GM18499 (cell line): Measurements from ENCODE around the gene ADGRA1.
"Not testable (repeated sequence)": the region's sequence is repeated elsewhere in the genome, so short reads cannot be mapped to it uniquely, and the experiment has no call there.

ENCODE experiments used
- ATAC-seq: cut with Tn5 transposase; IDR thresholded peaks from one replicate; pipeline ENCODE4 v1.9.1; 2021; ENCODE audit warnings: moderate number of reproducible peaks; ENCODE audit not compliant: insufficient read depth, unreplicated experiment

The ADGRA1 gene

GRCh38 chr10:133126431-133127290, 38.9 kb downstream of the ADGRA1 start:
- ATAC-seq, result no peak

DNA sequence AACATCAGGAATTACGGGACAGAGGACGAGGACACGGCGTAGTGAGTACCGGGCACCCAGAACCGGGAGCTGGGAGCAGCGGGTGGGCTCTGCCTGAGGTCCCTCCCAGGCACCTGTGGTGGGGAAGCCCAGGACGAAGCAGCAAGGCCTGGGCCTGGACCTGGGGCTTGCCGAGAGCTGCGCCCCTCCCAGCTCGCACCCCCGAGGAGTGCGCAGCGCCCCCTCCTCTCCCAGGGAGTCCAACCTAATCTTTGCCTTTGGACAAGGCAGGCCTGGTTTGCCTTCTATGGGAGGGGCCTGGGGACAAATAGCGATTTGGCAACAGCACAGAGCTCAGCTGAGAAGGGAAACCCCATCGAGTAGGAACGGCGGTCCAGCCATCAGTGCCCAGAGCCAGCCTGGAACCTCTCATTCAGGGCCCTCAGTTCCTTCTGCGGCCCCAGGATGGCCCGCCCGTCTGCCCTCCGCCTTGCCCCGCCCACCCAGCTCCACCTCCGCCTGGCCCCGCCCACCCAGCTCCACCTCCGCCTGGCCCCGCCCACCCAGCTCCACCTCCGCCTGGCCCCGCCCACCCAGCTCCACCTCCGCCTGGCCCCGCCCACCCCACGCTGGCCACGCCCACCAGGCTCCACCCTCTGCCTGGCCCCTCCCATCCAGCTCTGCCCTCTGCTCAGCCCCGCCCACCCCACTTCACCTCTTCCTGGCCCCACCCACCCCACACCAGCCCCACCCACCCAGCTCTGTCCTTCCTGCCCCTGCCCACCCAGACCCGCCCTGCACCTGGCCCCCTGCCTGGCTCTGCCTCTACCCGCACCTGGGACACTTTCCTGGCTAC, 39.8 kb downstream of the ADGRA1 start:
- no peak for ATAC-seq

- no peak for ATAC-seq
Measured at GRCh38 chr10:133128126-133129070, 40.7 kb downstream of the ADGRA1 start.

DNA sequence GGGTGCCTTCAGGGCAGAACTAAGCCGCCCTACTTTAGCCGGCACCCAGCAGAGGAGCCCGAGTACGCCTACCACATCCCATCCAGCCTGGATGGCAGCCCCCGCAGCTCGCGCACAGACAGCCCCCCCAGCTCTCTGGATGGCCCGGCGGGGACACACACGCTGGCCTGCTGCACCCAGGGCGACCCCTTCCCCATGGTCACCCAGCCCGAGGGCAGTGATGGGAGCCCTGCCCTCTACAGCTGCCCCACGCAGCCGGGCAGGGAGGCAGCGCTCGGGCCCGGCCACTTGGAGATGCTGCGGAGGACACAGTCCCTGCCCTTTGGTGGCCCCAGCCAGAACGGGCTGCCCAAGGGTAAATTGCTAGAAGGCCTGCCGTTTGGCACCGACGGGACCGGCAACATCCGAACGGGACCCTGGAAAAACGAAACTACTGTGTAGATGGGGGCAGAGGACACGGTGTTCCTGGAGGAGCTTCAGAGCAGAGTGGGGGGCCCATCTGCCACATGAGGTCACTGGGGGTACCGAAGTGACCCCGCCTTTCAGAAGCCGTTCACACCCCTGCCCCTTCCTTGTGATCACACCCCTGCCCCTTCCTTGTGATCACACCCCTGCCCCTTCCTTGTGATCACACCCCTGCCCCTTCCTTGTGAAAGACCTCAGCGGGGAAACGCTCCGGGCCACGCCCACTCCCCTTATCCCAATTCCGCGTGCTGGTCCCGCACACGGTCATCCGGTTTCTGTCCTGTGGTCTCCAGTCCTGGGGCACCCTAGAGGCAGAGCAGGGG, 41.5 kb downstream of the ADGRA1 start:
- ATAC-seq, result no peak

DNA sequence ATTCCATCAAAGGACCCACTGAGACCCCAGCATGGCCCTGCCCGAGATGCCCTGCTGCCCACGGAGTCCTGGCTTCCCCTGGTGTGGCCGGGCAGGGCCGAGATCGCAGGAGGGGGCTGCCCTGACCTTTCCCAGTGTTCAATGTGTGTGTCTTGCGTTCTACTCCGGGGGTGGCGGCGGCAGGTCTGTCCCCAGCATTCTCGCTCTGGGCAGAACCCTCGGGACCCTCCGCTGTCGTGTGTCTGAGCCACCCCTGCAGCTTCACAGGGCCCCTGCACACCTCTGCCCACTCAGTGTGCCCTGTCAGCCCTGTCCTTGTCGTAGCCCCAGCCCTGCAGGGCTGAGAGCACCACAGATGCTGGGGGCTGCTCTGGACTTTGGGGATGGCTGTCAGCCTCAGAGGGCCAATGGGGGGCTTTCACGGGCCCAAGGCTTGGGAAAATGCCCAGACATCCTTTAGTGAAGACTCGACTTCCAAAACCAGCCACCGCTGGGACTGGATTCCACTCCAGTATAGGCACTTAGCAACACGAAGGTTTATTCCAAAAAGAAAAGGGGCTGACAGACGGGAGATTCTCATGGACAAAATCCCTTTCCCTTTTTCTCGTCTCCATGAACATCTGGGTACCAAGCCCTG, 42.3 kb downstream of the ADGRA1 start:
- ATAC-seq, result no peak

- no peak for ATAC-seq
Measured at GRCh38 chr10:133130602-133131001, 42.9 kb downstream of the ADGRA1 start.

DNA sequence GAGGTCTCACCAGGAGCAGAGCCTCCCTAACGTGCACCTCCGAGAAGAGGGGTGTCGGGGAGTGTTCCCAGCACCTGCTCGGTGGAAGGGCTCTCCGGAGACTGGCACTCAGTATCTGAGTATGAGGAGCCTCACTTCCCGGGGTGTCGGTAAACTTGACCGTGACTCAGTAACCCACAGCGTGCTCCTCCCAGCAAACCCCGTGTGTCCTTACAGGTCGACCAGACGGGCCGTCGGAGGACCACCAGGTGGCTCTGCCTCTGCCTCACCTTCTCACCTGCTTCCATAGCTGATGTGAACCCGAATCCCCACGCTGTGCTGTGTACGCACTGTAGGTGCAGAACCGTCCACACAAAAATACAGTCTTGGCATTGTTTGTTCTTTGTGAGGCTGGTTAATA, 43.3 kb downstream of the ADGRA1 start:
- no peak for ATAC-seq

DNA sequence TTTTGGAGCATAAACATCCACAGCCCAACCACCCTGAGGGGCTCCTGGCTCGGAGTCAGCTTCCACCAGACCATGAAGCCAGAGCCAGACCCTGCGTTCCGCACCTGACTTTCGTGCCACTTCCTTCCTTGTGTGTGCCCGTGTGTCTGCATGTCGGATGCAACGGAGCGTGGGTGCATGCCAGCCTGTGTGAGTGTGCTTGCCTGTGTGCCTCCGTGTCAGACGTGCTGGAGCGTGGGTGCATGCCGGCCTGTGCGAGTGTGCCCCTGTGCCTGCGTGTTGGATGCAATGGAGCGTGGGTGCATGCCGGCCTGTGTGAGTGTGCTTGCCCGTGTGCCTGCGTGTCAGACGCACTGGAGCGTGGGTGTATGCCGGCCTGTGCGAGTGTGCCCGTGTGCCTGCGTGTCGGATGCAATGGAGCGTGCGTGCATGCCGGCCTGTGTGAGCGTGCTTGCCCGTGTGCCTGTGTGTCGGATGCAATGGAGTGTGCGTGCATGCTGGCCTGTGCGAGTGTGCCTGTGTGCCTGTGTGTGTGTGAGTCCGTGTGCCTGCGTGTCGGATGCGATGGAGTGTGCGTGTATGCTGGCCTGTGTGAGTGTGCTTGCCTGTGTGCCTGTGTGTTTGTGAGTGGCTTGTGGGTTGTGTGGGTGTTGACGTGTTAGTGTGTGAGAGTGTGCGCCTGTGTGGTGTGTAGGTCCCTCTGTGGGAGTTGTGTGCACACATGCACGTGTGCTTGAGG, 44.2 kb downstream of the ADGRA1 start:
- ATAC-seq, result no peak

- ATAC-seq, result no peak
Measured at GRCh38 chr10:133132473-133133291, 45.0 kb downstream of the ADGRA1 start.

DNA sequence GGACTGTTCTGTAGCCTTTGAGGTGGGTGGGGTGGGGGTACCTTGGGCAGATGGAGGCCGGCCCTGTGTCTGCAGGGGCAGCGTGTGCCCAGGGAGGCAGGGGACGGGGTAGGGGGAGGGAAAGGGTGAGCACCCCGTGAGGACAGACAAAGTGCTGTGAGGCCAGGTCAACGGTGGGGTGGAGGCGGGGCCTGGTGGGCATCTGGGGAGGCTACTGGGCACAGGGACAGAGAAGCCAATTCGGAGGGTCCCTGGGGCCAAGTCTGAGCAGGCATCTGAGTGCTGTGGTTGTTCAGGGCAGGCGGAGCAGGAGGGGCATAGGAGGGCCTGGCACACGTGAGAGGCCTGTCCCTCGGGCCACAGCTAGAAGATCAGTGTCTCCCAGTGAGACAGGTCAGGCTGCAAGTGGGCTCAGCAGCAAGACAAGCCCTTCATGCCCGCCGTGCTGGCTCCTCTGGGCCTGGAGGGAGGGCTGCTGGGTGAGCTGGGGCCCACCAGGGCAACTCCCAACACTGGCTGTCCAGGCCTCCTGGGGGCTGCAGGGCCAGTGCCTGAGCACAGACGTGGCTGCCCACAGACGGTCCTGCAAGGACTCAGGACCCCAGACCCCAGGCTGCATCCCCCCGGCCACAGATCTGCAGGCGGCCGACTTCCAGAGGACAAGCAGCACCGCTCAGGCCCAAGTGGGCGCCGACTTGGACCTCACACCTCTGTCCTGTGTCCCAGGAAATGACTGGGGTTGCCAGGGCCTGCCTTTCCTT, 45.9 kb downstream of the ADGRA1 start:
- ATAC-seq, result no peak

- ATAC-seq, result no peak
Measured at GRCh38 chr10:133134411-133135115, 46.8 kb downstream of the ADGRA1 start.

DNA sequence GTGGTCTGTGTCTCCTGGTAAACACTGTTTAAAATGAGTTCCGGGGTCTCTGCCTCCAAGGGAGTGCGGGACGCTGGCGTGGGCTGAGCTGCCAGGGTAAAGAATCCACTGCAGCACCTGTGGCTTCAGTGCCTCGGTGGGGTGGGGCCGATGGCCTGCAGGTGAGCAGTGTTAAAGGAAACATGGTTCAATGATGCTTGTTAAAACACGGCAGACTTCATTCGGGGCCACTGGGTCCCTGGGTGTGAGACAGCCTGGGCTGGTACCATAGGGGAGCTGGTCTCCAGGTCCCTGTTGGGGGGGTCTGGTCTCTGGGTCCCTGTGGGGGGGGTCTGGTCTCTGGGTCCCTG, 47.4 kb downstream of the ADGRA1 start:
- no peak for ATAC-seq

- not testable (repeated sequence) for ATAC-seq
Measured at GRCh38 chr10:133137486-133138145, 49.9 kb downstream of the ADGRA1 start.

DNA sequence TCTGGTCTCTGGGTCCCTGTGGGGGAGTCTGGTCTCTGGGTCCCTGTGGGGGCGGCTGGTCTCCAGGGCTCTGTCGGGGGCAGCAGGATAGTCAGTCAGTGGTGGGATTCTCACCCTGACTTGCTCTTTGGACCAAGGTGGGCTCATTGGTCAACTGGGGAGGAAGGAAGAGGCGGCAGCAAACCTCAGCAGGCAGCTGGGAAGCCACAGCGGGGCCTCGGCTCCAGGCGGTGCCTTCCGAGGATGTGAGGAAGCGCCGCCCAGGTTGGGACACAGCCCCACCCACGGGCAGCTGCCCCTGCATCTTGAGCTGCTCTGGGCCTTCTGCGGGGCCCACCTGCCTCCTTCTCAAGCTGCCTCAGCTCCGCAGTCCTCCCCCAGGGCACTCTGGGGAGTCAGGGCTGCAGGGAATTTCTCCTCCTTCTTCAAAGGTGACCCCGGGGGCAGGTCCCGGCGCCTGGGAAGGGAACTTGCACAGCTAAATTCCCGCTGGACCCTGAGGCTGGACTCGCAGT, 51.9 kb downstream of the ADGRA1 start:
- ATAC-seq, result no peak

- no peak for ATAC-seq
Measured at GRCh38 chr10:133140417-133141143, 52.9 kb downstream of the ADGRA1 start.
